Vagina (tissue), 2 donors: ENCODE measurements around the gene MGAT5.

Experiments used
- POLR2AphosphoS5 ChIP-seq, 2 donors: sonication (generic); formaldehyde crosslinking; IDR thresholded peaks; one replicate each; pipeline ENCODE4 v1.9.0; 2017; ENCODE audit warnings: antibody characterized with exemption in 2 of 2, mild to moderate bottlenecking in 2 of 2, low read depth in 1 of 2; ENCODE audit not compliant: insufficient read depth in 1 of 2
- TF ChIP-seq, protein P1 (sequence below), 3 experiments: fragments of 450-650 bp in 2 of 3; fragments of 200-600 bp in 1 of 3; sonication (generic) in 1 of 3; IDR thresholded peaks; one replicate each; pipeline ENCODE4 v1.5.1; 2017 to 2019; ENCODE audit warnings: antibody characterized with exemption in 3 of 3, mild to moderate bottlenecking in 2 of 3, moderate library complexity in 2 of 3

DNA sequence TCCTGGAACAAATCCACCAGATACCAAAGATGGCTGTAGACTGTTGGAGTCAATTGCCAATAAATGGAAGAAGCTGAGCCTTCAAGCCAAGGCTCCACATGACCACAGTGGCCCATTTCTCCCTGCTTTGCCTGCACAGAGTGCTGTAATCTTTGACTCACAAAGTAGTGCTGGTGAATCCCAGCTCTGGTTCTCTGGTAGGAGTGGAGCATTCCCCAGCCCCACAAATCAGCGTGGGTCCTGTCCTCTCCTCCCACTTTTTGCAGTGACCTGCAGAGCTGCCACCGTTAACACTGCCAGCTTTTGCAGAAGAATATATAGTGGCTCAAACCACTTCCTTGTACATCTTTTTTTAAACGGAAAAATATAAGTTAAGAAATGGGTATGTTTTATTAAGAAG lies 93.9 kb downstream of the MGAT5 start:
- TF ChIP-seq, protein P1, sequence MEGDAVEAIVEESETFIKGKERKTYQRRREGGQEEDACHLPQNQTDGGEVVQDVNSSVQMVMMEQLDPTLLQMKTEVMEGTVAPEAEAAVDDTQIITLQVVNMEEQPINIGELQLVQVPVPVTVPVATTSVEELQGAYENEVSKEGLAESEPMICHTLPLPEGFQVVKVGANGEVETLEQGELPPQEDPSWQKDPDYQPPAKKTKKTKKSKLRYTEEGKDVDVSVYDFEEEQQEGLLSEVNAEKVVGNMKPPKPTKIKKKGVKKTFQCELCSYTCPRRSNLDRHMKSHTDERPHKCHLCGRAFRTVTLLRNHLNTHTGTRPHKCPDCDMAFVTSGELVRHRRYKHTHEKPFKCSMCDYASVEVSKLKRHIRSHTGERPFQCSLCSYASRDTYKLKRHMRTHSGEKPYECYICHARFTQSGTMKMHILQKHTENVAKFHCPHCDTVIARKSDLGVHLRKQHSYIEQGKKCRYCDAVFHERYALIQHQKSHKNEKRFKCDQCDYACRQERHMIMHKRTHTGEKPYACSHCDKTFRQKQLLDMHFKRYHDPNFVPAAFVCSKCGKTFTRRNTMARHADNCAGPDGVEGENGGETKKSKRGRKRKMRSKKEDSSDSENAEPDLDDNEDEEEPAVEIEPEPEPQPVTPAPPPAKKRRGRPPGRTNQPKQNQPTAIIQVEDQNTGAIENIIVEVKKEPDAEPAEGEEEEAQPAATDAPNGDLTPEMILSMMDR (IDR thresholded peaks at IDR 0.05): no peak
- no peak for TF ChIP-seq POLR2AphosphoS5 (IDR thresholded peaks at IDR 0.05; ENCODE audit: insufficient read depth in 1 of 2, low read depth in 1 of 2)
